HUES48 (cell line): ENCODE measurements around the gene PRELID1.

Experiments used
- H3K27ac ChIP-seq: one replicate; pipeline ENCODE4 v1.7.0; 2013; ENCODE audit warnings: low read depth, low read length, inconsistent platforms
- H3K27me3 ChIP-seq: 2 replicates; pipeline ENCODE4 v1.6.1; 2013; ENCODE audit warnings: mild to moderate bottlenecking, low read length; ENCODE audit not compliant: control insufficient read depth, insufficient read depth
- H3K36me3 ChIP-seq: 2 replicates; pipeline ENCODE4 v1.6.1; 2013; ENCODE audit warnings: low read length; ENCODE audit not compliant: control insufficient read depth, insufficient read depth
- H3K4me1 ChIP-seq: 2 replicates; pipeline ENCODE4 v1.6.1; 2013; ENCODE audit warnings: mild to moderate bottlenecking, low read length; ENCODE audit not compliant: control insufficient read depth, insufficient read depth
- H3K4me3 ChIP-seq: 2 replicates; pipeline ENCODE4 v1.5.1; 2013; ENCODE audit warnings: mild to moderate bottlenecking, low read depth, low read length
- H3K9ac ChIP-seq: 2 replicates; pipeline ENCODE4 v1.6.1; 2013; ENCODE audit warnings: mild to moderate bottlenecking, low read depth, low read length, moderate library complexity
- H3K9me3 ChIP-seq: 2 replicates; pipeline ENCODE4 v1.6.1; 2013; ENCODE audit warnings: low read length; ENCODE audit not compliant: control insufficient read depth, insufficient read depth

PRELID1 gene

GRCh38 chr5:177315411-177315810 is 11.8 kb downstream of the PRELID1 start:
- no peaks in the 10 kb centered on the region for H3K9me3 ChIP-seq
- no peak overlapping the region for H3K9ac ChIP-seq
- H3K4me3 ChIP-seq = no peak overlapping the region
- H3K4me1 ChIP-seq = peaks cover 8% of the 10 kb centered on the region; the same call in 1 of the 2 replicates
- no peaks in the 10 kb centered on the region for H3K36me3 ChIP-seq
- H3K27ac ChIP-seq = no peak overlapping the region
- no peaks in the 10 kb centered on the region for H3K27me3 ChIP-seq

GRCh38 chr5:177316005-177316404 is 12.4 kb downstream of the PRELID1 start:
- Histone ChIP-seq H3K4me3 (no peak overlapping the region), H3K9me3 (no peaks in the 10 kb centered on the region), H3K4me1 (peaks cover 4% of the 10 kb centered on the region; the same call in 1 of the 2 replicates), H3K27ac (no peak overlapping the region), H3K9ac (no peak overlapping the region), H3K36me3 (no peaks in the 10 kb centered on the region), H3K27me3 (no peaks in the 10 kb centered on the region)

GRCh38 chr5:177317959-177318377 is 14.4 kb downstream of the PRELID1 start:
- no peak overlapping the region for H3K9ac ChIP-seq
- no peak overlapping the region for H3K27ac ChIP-seq
- H3K36me3 ChIP-seq = no peaks in the 10 kb centered on the region
- peaks cover 4% of the 10 kb centered on the region; the same call in 1 of the 2 replicates for H3K4me1 ChIP-seq
- no peaks in the 10 kb centered on the region for H3K27me3 ChIP-seq
- H3K9me3 ChIP-seq = no peaks in the 10 kb centered on the region
- H3K4me3 ChIP-seq = no peak overlapping the region

GRCh38 chr5:177319913-177320588 is 16.5 kb downstream of the PRELID1 start:
- Histone ChIP-seq H3K4me3 (no peak overlapping the region), H3K9ac (no peak overlapping the region), H3K9me3 (no peaks in the 10 kb centered on the region), H3K36me3 (no peaks in the 10 kb centered on the region), H3K27ac (no peak overlapping the region), H3K27me3 (no peaks in the 10 kb centered on the region), H3K4me1 (peaks cover 7% of the 10 kb centered on the region)

- Histone ChIP-seq H3K27me3 (no peaks in the 10 kb centered on the region), H3K27ac (no peak overlapping the region), H3K4me3 (no peak overlapping the region), H3K9me3 (no peaks in the 10 kb centered on the region), H3K9ac (no peak overlapping the region), H3K4me1 (peaks cover 15% of the 10 kb centered on the region), H3K36me3 (no peaks in the 10 kb centered on the region)
Measured at GRCh38 chr5:177320879-177321278, 17.3 kb downstream of the PRELID1 start.

- peak overlapping the region; percentile 95 for H3K27ac ChIP-seq
- peaks cover 23% of the 10 kb centered on the region for H3K4me1 ChIP-seq
- peaks cover 9% of the 10 kb centered on the region; the same call in 1 of the 2 replicates for H3K36me3 ChIP-seq
- H3K27me3 ChIP-seq = no peaks in the 10 kb centered on the region
- peak overlapping the region; percentile 72 for H3K9ac ChIP-seq
- H3K4me3 ChIP-seq = peak overlapping the region; percentile 30; the same call in 1 of the 2 replicates
- H3K9me3 ChIP-seq = no peaks in the 10 kb centered on the region
Measured at GRCh38 chr5:177325868-177326381, 22.3 kb downstream of the PRELID1 start.

- H3K9me3 ChIP-seq = no peaks in the 10 kb centered on the region
- H3K9ac ChIP-seq = no peak overlapping the region
- no peak overlapping the region for H3K4me3 ChIP-seq
- peaks cover 23% of the 10 kb centered on the region for H3K4me1 ChIP-seq
- no peaks in the 10 kb centered on the region for H3K27me3 ChIP-seq
- H3K36me3 ChIP-seq = peaks cover 23% of the 10 kb centered on the region
- H3K27ac ChIP-seq = peak overlapping the region; percentile 32
Measured at GRCh38 chr5:177327539-177328522, 24.2 kb downstream of the PRELID1 start.

GRCh38 chr5:177328545-177329231 is 25.1 kb downstream of the PRELID1 start:
- Histone ChIP-seq H3K4me1 (peaks cover 23% of the 10 kb centered on the region), H3K4me3 (no peak overlapping the region), H3K27ac (no peak overlapping the region), H3K27me3 (no peaks in the 10 kb centered on the region), H3K9me3 (no peaks in the 10 kb centered on the region), H3K9ac (no peak overlapping the region), H3K36me3 (peaks cover 32% of the 10 kb centered on the region)

GRCh38 chr5:177329883-177330282 is 26.3 kb downstream of the PRELID1 start:
- no peaks in the 10 kb centered on the region for H3K27me3 ChIP-seq
- H3K27ac ChIP-seq = no peak overlapping the region
- no peak overlapping the region for H3K9ac ChIP-seq
- no peaks in the 10 kb centered on the region for H3K9me3 ChIP-seq
- peaks cover 44% of the 10 kb centered on the region for H3K36me3 ChIP-seq
- peaks cover 21% of the 10 kb centered on the region for H3K4me1 ChIP-seq
- no peak overlapping the region for H3K4me3 ChIP-seq

- H3K4me3 ChIP-seq = no peak overlapping the region
- no peaks in the 10 kb centered on the region for H3K9me3 ChIP-seq
- H3K27me3 ChIP-seq = no peaks in the 10 kb centered on the region
- H3K9ac ChIP-seq = no peak overlapping the region
- H3K36me3 ChIP-seq = peaks cover 57% of the 10 kb centered on the region
- H3K4me1 ChIP-seq = peaks cover 8% of the 10 kb centered on the region
- no peak overlapping the region for H3K27ac ChIP-seq
Measured at GRCh38 chr5:177330991-177331842, 27.6 kb downstream of the PRELID1 start.
